ENCODE results near the gene CLSTN2.

The CLSTN2 gene

GRCh38 chr3:140468407-140468806 lies 533.4 kb downstream of the CLSTN2 start:
- no peak for DNase-seq

- no peak for DNase-seq
Observed at GRCh38 chr3:140469491-140469890, 534.5 kb downstream of the CLSTN2 start.

DNA sequence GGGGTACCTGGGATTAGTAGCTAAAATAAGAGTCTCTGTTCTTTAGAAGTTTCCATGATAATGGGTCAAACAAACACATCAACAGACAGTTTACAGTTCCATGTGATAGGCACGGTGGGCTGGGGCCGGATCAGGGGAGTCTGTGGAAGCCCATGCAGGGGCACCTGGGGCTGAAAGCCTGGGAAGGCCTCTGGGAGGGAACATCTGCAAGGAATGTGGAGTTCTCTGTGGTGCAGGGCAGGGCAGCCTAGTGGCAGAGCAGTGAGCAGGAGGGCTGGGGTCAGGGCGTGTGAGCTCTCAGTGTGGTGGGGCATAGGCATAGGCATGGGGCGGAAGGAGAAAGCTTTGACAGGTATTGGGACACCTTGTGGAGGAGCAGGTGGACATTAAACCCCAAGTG lies 535.2 kb downstream of the CLSTN2 start:
- no peak for DNase-seq

- DNase-seq = no peak
Observed at GRCh38 chr3:140470962-140471361, 536.0 kb downstream of the CLSTN2 start.

DNA sequence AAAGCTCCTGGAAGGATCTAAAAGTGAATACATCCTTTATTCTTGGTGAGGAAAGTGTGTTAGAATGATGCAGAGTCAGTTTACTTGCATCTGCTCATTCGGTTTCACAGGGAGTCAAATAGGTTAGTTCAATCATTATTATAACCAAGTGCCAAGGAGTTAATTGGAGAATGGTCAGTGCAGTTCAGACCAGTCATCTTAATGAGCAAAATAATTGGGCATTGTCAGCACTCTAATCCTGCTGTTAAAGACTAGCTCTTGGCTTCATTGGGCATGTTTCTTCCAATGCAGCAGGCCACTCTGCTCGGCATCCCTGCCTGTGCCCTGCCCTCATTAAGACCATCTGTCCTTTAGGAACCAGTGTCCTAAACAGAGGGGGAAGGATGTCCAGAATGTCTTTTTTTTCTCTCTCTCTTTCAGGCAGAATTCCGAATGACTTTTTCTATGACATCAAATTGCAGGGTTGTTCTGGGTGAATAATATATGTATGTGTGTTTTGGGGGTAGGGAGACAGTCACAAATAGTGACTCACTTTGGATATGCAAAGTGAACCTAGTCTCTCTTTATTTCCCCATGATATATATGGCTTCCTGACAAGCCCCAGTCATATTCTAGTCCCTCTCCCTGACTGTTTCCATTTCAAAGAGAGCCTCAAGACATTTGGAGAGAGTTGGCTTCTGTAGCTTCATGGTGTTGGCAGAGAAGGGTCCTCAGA lies 537.5 kb downstream of the CLSTN2 start:
- DNase-seq = no peak

DNA sequence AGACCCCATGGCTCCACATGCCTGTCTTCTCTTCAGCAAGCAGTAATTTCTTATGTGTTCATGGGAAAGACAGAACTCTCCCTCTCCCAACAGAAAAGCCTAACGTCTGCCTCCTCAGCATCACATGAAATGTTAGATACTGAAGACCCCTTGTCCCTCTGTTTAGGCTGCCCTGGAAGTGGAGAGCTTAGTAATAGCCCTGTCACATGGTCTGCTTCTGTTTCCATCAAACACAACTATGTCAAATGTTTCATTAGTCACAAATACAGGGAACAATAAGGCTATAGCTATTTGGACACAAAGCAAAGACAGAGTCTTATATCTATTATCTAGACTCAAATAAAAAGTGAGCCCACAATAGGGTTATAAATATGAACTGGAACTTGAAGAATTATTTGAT lies 552.6 kb downstream of the CLSTN2 start:
- DNase-seq = no peak

DNA sequence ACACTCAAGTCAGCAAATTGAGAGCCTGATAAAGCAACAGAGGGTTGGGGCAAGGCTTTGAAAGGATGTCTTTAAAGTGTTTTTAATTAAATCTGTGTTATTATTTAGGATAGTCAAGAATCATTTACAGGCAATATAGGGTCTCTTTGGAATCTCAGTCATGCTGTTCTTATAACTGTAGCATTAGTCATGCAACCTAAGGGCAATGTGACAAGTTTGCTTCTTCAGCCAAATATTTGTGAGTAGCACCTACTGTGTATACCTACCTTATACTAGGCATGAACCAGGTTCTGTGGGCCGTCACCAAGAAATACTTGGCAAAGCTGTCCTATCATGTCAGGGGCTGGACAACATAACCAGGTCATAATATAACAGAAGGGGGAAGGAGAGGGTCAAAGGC lies 558.3 kb downstream of the CLSTN2 start:
- DNase-seq = no peak

GRCh38 chr3:140494970-140495369 lies 560.0 kb downstream of the CLSTN2 start:
- DNase-seq = no peak

- DNase-seq = no peak
Observed at GRCh38 chr3:140497331-140497730, 562.3 kb downstream of the CLSTN2 start.

DNA sequence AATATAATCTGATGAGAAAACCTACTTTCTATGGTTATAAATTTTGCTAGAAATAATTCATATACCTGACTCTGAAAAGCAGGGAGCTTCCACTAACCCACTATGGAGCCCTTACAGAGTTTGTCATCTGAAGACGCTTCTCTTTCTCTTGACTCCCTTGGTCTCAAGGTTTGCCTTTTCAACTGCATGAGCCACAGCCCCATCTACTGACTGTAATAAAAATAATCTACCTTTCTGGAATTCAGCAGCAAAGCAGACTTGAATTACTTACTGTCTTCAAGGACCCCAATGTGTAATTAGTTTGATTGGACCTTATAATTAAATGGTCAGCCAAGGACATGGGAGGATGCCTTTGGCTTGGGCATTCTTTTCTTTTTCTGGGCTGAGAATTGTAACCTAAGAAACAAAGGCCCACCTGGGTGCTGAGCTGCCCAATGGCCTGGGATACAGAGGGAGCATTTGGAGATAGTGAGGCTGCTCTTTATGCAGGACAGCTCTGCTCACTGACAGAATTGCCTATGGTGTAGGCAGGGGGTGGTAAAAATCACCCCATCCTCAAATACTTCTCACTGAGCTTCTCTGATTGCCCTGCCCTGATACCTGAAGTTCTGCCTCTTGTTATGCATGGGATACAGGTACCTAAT lies 564.3 kb downstream of the CLSTN2 start:
- no peak for DNase-seq

GRCh38 chr3:140500473-140500872 lies 565.5 kb downstream of the CLSTN2 start:
- no peak for DNase-seq

DNA sequence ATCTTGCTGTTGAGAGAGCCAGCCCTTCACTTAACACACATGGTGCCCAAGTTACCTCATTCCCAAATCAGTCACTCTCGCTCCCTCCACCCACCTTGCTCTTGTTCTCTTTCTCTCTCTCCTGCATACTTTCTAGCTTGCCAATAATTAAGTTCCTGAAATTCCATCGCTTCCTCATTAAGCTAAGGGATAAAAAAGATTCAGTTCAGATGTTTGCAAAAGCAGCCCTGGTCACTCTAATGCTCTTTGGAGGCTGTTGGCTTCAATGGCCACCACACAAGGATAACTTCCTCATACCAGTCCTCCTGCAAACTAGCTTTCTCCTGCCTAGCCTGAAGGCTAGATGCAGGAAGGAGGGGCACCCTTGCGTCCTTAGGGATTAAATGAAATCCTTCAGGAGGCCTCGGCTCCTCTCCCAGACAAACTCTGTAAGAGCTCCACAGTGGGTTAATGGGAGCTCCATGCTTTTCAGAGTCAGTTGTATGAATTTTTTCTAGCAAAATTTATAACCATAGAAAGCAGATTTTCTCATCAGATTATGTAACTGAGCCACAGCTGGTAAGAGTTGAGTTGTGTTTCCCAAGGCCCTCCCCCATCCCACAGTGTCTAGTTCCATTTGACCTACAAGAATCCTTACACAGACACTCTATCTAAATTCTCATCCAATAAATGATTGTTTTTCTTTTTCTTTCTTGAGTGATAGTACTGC lies 566.2 kb downstream of the CLSTN2 start:
- no peak for DNase-seq

DNA sequence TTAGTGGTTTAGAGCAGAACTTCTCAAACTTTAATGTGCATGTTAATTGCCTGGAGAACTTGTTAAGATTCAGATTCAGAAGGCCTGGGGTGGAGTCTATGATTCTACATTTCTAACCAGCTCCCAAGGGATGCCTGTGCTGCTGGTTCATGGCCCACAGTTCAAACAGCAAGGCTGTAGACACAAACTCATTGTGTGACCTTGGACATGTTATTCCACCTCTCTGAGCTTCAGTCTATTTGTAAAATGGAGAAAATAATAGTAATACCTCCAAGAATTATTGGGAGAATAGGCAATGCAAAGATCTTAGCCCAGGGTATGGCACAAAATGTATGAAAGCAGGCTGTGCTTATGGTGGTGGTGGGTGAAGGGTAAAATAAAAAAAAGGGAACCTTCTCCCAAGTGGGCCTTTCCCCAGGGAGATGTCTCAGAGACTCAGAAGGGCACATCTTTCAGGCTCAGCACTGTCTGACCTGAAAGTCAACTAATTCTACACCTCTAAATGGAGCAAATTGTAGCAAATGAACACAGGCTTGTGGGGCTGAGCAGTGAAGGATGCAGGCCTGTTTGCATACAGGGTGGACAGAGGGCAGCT lies 566.9 kb downstream of the CLSTN2 start:
- no peak for DNase-seq

GRCh38 chr3:140505213-140505612 lies 570.2 kb downstream of the CLSTN2 start:
- no peak for DNase-seq

GRCh38 chr3:140505876-140506275 lies 570.9 kb downstream of the CLSTN2 start:
- no peak for DNase-seq

GRCh38 chr3:140508550-140508949 lies 573.6 kb downstream of the CLSTN2 start:
- no peak for DNase-seq

DNA sequence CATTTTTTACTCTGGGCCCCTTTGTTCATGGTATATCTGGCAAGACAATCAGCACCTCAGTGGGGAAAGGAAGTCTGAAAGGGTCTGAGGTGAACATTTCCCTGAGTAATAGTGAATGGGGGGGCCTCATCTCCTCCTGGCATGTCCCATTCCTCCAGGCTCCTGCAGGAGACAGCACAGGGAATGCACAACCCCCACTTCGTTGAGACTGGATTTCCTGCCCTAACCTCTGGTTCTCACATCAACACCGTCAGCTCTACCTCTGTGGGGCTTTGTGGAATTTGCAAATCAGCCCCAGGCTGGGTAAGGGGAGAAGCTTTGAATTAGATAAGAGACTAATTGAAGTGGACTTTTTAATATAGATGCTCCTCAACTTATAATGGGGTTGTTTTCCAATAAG lies 574.5 kb downstream of the CLSTN2 start:
- DNase-seq = no peak

DNA sequence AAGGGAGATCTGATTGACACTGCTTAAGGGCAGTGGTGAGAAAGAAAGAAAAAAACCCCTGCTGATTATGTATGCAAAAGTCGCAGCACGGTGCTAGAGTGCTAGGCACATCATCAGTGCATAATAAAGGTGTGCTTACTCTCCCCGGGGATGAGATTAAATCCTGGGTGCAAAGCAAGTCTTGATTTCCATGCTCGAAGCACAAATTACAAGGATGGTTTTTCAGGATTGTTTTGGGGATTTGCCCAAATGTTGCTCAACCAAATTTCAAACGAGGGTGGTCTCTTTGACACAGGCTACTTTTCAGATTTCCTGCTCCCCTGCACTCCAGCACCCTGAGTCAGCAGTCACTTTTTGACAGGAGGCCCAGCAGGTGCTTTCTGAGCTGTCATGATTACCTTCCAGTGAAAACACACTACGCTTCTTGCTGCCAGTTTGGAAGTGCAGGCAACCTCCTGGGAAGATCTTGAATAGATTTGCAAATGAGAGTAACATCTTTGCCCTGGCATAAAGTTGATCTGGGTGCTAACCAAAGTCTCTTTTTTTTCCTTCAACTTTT lies 575.4 kb downstream of the CLSTN2 start:
- no peak for DNase-seq

GRCh38 chr3:140521751-140522445 lies 586.9 kb downstream of the CLSTN2 start:
- DNase-seq = no peak

GRCh38 chr3:140522653-140523380 lies 587.8 kb downstream of the CLSTN2 start:
- no peak for DNase-seq

DNA sequence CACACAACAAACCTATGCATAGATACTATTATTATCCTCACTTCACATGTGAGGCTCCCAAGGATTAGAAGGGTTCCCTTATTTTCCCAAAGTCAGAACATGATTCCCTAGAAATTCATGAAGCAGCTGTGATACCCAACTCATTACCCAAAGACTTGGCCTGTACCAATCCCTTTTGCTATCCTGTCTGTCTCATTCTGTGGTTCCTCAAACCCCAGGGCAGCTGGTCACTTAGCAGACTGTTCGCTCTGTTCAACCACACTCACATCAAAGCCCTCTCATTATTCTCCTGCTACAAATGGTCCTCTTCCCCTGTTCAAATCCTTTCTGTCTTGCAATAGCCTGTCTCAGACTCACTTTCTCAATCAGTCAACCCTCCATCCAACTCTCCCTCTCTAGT lies 588.6 kb downstream of the CLSTN2 start:
- no peak for DNase-seq

- no peak for DNase-seq
Observed at GRCh38 chr3:140527156-140527555, 592.2 kb downstream of the CLSTN2 start.

Measured in 8988T (cell line).